HG03460 (cell line): ENCODE measurements around the gene CPAMD8.
A peak's percentile ranks its signal among the peaks of the same experiment; 100 is the strongest.

Experiments used
- ATAC-seq: cut with Tn5 transposase; IDR thresholded peaks from one replicate; pipeline ENCODE4 v1.9.1; 2021; ENCODE audit not compliant: unreplicated experiment

Gene CPAMD8

DNA sequence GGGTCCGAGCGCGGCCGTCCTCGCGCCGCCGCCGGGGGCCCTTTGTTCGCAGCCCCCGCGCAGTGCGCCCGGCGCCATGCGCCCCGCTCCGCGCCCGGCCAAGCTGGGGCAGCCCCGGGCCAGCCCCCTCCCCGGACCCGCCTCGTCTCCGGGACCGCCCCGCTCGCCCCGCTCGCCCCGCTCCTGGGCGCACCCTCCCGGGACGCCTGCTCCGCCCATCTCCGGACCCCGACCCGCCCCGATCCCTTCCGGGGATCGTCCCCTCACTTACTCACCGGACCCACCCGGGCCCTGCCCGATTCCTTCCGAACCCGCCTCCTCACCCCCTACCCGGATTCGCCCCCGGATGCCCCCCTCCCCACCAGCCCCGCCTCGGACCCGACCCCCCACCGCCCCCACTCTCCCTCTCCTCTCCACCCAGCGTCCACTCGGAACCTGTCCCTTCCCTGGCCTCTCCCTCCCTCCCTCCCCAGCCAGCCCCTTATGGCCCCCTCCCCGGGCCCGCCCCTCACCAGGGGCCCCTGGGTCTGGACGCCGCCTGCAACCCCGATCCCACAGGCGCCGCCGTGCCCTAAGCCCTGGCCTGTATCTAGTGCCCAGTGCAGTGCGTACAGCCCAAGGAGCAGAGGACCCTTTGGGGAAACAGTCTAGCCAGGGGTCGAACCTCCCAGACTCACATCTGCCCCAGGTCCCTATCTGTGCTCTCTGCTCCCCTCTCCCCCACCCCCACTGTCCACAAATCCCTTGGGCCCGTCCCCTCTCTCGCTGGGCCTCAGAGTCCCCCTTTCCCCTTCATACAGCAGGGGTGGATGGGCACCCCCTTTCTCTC is at the start of gene CPAMD8:
Gene CPAMD8 (minus strand): TSS at position 105 of the 829 bp plus-strand sequence. CDS start 168 bp downstream, outside the sequence.
- no peak for ATAC-seq

DNA sequence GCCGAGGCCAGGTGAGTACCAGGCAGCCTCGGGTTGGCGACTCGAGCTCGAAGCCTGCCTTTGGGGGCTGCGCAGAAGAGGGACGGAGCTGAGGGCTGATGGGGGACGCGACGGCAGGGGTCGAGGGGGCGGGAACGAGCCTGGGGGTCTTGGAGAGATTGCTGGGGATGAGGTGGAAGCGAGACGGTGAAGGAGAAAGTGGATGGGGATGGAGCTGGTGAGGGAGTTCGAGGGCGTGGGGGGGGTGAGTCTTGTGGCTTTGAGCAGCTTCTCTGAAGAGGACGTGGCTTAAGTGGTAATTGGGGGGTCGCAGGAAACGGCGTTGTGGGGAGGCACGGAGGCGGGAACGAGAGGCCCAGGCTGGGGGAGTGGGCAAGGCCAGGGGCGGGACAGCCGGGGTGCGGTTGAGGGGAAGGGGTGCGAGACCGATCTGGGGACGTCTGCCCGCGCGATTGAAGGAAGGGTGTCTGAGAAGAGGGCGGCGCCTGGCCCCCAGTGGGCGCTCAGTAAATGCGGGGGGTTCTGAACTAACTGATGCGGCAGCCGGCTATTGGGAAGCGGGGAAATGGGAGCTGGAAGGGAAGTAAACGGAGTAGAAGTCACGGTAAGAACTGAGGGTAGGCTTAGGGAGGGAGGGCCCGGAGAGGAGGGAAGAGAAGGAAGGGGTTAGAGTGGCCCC is 49.4 kb upstream of the CPAMD8 start:
- ATAC-seq = no peak

DNA sequence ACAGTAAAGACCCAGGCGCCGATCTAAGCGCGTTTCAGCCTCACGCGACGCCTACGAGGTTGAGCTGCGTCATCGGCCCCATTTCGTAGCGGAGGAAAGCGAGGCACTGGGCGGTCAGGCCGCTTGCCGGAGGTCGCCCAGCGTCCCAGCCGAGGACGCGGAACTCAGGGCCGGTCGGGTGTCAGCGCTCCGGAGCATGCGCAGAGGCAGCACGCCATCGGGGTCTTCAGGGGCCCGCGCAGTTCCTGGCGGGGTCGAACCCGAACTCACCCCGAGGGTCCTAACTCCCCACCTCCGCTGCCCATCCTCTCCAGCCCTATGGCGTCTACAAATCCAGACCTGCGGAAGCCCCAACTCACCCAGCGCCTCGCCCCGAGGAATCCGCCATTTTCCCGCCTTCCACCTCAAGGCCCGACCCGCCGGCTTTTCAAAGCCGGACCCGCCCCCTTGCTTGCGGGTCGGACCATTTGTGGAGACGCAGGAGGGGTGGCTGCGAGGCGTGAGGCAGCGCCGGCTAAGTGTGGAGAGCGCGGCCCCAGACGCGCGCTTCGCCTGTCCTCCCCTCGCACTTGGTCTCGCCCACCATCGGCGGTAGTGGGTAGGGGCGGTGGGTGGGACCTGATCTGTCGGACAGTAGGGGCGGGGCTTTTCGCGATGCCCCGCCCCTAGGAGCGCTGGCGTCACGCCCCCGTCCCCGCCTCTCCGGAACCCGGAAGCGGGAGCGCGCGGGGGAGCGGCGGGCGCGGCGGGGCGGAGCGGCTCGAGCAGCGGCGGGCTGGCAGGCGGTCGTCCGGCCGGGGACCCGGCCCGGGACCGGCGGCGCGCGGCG is 48.6 kb upstream of the CPAMD8 start, which contains the start of the genes HAUS8 and MYO9B:
Gene HAUS8 (minus strand): TSS at position 418 of the 829 bp plus-strand sequence. CDS start 30 bp downstream, at position 388.
Gene MYO9B (plus strand): TSS at position 743 of the 829 bp plus-strand sequence. CDS start 25,941 bp downstream, outside the sequence.
- peak; percentile 59 for ATAC-seq

DNA sequence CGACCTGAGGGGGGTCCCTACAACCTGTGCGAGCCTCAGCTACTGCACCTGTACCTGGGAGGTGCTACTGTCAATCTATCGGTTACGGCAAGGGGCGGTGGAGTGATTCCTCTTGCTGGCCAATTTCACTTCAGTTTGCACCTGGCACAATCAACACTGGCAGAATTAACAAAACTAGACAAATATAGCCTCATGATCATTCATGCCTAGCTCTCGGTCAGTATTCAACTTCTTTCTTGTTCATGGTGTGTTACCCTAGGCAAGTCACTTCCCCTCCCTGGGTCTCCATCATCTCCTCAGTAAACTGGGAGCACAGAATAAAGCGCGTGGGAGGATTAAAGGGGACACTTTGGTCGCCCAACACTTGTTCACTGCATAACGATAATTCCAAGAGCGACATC is 48.0 kb upstream of the CPAMD8 start:
- ATAC-seq = no peak

DNA sequence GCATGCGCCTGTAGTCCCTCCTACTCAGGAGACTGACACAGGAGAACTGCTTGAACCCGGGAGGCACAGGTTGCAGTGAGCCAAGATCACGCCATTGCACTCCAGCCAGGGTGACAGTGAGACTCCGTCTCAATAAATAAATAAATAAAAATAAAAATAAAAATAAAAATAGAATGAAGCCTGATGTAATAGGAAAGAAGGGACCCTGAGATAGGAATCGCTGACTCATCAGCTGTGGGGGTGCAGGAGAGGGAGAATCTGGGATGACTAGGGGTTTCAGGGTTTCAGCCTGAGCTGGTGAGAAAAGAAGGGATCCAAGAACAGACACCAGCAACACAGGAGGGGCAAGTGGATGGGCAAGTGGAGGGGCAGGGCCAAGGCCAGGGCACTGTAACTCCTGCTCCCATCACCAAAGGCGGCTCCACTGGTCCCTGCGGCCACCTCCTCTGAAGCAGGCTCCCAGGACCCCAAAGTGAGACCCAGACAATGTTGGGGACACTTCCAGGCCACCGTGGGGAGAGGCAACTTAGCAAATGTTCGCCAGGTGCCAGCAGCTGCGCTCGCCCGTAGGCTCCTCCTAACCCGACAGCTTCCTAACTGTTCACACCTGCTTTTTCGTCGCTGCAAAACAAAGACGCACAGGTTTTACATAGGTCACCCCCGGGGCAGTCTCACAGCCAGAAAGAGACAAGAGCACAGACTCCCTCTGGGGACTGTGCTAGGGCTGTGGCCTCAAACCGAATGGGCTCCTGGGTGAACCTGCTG is 47.4 kb upstream of the CPAMD8 start:
- no peak for ATAC-seq

DNA sequence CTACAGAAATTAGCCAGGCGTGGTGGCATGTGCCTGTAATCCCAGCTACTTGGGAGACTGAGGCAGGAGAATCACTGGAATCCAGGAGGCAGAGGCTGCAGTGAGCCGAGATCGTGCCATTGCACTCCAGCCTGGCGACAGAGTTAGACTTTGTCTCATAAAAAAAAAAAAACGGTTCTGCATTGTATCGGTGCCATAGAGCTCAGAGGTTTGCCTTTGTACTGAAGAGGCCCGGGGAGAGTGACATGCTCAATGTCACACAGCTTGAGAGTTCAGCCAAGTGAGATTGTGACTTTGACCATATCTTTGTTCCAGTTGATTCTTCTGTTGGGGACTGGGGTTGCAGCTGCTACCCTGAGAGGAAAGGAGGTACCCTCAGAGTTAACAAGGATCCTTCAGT is 44.3 kb upstream of the CPAMD8 start:
- no peak for ATAC-seq

DNA sequence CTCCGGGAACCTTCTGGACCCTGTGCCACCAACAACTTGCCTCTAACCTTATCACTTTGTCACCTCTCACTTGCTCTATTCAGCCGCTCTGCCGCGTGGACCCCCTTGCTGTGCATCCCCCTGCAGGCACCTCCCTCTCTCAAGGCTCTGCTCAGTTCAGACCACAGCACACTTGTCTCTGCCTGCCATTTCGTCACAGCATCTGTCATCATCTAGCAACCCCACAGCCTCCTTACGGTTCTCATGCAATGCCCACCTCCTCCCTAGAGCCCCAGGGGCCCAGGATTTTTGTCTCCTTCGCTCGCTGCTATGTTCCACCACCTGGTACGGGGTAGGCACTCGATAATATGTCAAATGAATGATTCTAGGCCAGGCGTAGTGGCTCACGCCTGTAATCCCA is 43.8 kb upstream of the CPAMD8 start:
- ATAC-seq = no peak

DNA sequence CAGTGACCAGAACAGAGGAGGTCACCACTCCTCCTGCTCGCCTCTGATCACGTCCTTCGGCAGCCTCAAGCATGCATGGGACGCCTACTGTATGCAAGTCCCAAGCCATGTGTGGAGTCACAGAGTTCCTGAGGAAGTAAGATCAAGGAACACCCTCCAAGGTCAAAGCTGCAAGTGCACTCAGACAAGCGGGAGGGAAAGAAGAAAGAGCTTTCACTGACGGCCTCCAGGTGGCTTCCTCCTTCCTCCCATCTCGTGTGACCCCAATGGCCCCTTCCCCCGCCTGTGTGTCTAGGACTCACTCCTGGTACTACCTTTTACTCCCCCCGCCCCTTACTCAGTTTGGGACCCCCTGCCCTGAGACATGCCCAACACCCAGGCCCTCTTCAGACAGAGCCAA is 42.6 kb upstream of the CPAMD8 start:
- ATAC-seq = no peak

DNA sequence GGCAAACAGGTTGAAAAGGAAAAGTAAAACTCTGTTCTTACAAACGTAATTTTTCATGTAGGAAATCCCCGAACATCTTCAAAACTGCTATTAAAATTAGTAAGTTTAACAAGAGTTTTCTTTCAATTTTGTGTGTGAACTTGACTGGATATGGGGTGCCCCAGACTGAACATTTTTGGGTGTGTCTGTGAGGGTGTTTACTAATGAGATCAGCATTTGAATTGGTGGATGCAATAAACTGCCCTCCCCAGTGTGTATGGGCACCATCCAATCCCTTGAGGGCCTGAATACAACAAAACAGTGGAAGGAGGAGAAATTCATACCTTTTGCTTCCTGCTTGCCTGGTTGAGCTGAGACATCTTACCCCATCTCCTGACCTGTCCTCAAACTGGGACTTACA is 36.8 kb upstream of the CPAMD8 start:
- ATAC-seq = no peak

DNA sequence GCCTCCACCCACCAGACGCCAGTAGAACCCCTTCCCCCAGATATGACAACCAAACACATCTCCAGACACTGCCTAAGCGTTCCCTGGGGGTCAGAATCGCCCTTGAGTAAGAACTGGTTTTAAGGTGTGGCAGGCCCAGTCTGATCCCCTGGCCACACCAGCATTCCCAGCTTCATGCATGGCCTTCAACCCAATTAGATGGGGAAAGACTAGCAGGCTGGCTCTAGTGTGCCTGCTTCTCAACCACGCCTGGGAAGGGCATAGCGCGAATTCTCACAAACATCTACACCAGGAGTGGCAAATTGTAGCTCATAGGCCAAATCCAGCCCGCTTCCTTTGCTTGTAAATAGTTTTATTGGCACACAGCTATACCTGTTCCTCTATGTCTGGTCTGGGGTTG is 35.1 kb upstream of the CPAMD8 start:
- ATAC-seq = no peak

DNA sequence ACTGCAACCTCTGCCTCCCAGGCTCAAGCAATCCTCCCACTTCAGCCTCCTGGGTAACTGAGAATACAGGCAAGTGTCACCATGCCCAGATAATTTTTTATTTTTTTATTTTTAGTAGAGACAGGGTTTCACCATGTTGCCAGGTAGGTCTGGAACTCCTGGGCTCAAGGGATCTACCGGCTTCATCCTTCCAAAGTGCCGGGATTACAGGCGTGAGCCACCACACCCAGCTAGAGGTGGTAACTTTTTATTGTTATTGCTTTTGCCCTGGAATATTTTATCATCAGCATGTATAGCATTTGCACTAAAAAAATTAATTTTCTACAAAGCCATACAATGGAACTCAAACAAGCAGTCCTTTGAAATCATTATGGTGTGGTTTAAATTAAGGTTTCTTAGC is 34.6 kb upstream of the CPAMD8 start:
- ATAC-seq = no peak

DNA sequence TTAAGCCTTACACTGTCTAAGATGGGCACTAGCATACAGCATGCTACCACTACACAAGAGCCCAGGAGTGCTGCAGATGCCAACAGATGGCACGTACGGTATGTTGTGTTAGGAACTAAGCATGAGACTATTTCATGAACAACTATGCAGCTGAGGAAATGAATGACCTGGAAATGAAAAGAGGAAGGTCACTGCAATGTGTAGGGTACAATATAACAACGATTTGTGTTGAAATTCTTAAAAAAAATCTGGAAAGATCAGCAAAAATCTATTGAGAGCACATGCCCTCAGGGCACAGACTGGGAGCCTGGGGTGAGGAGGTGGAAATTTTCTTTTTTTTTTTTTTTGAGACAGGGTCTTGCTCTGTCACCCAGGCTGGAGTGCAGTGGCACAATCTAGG is 34.2 kb upstream of the CPAMD8 start:
- no peak for ATAC-seq

DNA sequence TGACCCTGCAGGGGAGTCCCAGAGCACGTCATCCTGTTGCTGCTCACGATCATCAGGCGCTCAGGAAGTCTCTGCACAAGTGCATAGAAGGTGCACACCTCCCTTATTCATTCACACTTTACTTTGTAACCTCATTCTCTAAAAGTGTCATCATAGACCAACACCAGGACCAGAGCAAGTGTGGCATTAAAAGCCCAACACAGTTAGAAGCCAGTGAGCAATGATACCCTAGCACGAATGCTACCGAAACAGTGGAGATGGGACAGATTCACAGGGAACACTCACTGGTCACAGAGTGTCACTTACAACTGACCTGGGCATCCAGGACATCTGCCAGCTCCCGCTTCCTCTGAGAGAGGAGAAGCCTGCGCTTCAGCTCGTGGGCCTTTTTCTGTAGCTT is 31.6 kb upstream of the CPAMD8 start:
- ATAC-seq = no peak

DNA sequence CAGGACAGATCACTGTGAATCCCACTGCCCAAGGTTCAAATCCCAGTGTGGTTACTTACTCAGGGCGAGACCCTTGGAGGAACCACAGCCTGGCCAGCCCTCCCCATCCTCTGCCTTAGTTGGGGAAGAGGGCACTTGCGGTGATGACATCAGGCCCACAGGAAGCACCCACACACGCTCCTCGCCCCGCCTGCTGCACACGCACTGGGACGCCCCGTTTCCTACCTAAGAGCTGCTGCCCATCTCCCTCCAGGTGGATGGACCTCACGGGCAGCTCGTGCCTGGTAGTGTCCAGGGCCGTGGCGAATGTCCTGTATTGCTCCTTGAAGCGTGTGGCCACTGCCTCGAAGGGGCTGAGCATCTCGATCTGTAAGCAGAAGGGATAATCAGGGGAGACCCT is 29.0 kb upstream of the CPAMD8 start:
- no peak for ATAC-seq

DNA sequence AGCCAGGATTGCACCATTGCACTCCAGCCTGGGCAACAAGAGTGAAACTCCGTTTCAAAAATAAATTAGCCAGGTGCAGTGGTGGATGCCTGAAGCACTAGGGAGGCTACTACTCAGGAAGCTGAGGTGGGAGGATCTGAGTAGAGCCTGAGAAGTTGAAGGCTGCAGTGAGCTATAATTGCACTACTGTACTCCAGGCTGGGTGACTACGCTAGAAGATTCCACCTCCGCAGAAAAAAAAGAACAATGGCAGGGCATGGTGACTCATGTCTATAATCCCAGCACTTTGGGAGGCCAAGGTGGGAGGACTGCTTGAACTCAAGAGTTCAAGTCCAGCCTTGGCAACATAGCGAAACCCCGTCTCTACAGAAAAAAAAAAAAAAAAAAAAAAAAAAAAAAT is 28.1 kb upstream of the CPAMD8 start:
- ATAC-seq = no peak

DNA sequence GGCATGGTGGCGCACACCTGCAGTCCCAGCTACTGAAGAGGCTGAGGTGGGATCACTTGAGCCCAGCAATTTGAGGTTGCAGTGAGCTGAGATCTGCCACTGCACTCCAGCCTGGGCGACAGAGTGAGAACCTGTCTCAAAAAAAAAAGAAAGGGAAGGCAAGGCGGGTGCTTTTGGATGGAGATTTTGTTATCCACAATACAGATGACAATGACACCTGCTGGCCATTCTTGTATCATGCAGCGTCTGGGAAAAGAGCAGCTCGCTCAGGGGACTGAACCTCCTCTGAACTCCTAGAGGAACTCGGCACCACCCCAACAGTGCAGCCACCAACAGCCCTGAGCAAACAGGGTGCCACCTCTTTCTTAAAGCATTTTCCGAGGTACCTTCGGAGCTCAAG is 25.8 kb upstream of the CPAMD8 start:
- ATAC-seq = no peak

DNA sequence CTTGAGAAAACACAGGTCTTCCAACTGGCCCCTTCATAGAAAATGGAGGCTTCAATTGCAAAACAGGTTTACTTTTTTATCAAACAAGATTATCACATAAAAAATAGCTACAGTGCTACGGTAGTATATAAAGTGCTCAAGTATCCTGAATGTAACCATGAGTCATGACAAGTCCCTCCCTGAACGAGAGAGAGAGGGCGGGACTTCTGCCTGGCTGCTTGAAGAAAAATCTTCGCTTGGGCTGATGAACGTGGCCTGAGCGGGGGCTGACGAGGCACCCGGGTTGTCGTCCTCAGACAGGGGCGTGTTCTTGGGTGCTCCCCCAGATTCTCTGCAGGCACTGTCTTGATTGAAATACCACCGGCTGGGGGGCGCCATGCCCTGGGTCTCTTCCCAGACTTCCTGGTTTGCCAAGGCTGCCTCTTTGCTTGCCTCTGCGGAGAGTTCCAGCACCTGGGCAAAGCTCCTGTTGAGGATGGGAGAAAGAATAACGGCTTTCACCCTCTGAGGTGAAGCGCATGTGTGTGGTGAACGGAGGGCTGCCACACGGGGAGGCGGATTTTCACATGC is 23.2 kb upstream of the CPAMD8 start:
- no peak for ATAC-seq

DNA sequence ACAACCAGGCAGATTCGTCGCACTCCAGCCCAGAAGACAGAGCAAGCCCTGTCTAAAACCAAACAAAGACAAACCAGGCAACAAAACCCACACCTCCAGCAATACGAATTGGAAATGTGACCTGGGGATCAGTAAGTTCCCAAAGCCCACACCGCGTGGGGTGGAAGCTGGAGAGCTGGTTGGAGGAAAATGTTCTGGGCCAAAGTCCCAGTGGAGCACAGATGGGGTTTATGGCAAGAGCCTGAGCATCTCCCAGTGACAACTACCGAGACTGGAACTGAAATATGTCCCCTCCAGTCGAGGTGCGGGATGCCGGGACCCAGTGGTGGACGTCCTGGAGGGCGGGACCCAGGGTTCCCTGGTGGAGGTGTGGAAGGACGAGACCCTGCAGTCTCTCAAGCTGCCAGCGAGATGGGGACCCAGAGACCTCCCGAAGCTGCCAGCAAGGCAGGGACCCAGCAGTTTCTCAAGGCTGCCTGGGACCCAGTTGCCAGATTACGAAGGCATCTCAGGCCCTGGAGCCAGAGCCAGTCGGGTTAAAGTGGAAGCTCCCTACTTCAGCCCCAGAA is 22.4 kb upstream of the CPAMD8 start:
- ATAC-seq = no peak

DNA sequence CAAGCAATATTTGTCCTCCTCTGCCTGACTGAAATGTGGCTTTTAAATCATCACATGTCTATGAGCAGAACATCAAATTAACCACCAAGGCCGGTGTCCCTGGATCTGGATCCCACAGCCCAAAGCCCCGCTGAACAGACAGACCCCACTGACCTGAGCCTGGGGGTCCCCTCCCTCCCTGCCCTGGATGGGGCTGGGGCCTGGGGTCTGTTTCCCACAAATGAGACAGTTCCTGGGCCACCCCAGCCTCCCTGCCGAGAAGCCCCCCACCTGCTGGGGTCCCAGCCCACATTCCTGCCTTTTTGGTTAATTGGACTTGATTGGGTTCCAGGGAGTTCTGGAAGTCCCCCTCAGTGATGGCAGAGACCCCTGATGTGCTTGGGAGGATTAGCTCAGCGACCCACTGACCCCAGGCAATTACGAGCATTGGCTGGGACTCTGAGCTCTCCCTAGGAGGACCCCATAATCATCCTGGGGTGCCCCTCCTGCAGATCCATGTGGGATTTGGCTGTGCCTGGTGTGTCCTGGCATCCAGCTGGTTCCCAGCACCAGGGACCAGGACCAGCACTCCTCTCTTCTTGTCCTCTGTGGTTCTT is 19.4 kb upstream of the CPAMD8 start:
- ATAC-seq = no peak

DNA sequence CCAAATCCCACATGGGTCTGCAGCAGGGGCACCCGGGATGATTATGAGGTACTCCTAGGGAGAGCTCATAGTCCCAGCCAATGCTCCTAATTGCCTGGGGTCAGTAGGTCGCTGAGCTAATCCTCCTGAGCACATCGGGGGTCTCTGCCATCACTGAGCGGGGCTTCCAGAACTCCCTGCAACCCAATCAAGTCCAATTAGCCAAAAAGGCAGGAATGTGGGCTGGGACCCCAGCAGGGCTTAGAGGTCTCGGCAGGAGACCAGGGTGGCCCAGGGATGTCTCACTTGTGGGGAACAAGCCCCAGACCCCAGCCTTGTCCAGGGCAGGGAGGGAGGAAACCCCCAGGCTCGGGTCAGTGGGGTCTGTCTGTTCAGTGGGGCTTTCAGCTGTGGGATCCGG is 17.1 kb upstream of the CPAMD8 start:
- no peak for ATAC-seq
